Fibroblast of mammary gland (primary cell): ENCODE measurements around the gene ISLR2.

Experiments
- DNase-seq: peaks from one replicate; pipeline ENCODE4 v3.0.0-alpha.2; 2010; ENCODE audit warnings: low read depth
- H3K4me3 ChIP-seq: 2 replicates; pipeline ENCODE4 v1.5.1; 2011; ENCODE audit warnings: low read depth, mild to moderate bottlenecking, low read length, moderate library complexity; ENCODE audit not compliant: control insufficient read depth
- CTCF ChIP-seq: conservative IDR thresholded peaks from 2 replicates; pipeline ENCODE4 v1.5.1; 2011; ENCODE audit warnings: low read depth, low read length, inconsistent platforms; ENCODE audit not compliant: control insufficient read depth, insufficient read depth

The ISLR2 gene

DNA sequence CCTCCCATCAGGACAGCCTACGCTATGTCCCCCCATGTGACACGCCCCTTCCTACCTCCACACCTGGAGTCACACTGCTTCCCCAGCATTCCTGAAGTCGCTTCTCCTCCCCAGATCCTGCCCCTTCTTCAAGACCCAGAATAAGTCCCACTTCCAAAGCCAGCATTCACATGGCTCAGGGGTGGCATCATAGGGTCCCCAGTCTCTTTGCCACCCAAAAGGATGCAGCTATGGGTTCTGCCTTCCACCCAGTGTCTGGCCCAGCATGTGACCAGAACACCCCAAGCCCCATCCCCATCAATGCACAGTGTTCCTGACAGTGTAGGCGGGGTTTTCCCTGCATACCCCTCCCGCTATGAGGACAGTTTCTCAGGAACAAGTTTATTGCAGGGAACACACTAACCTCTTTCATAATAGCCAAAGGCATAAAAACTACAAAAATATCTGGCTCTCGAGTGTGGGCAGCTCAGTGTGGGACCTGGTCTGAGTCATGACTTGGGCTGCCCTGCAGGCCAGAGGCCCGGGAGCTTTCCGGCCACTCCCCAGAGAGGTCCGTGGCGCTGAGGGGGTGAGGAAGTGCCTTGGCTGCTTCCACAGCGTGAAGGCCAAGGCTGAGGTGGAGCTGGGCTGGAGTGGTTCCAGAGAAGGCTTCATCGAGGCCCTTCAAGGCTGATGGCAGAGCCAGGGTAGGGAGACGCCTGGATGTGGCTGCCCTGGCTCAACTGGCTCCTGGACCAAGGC, 48.9 kb downstream of the ISLR2 start:
- H3K4me3 ChIP-seq = no peak overlapping the region
- TF ChIP-seq CTCF = no peak
- DNase-seq = peak; percentile 89

DNA sequence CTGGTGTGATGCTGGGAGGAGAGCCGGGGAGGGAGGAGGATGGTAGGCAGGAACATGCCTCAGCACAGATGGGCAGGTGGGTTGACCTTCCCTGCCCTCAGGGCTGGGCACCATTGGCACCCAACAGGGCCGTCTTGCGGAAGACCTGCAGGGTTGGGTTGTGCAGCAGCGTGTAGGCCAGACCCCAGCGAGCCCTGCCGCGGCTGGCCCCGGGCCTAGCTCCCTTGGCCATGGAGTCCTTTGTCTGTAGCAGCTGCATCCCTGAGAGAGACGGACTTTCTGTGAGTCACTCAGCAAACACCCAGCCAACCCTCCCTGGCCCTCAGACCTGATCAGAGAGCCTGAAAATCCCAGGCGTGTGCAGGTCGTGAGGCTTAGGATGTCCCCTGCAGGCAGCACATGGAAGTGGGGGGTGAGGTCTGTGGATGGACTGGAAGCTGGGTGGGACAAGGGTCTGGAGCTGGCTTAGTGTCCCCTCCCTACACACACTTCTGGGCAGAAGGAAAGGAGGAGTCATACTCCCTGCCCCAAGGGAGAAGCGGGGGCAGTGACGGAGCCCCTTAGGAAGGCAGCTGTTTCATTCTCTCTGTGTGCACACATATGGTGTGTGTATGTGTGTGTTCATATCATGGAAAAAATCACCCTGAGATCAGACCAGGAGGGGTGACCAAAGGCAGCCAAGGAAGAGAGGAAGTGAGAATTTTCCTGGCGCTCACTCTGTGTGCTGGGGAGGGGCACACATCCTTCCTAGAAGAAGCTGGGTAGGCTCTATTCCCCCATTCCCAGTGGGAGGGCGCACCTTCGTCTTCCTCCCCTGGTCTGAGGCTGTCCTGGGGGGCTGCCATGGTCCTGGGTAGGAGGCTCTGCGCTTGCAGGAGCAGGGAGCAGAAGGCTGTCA, 49.8 kb downstream of the ISLR2 start:
- H3K4me3 ChIP-seq = no peak overlapping the region
- peak; percentile 72 for DNase-seq
- peak; percentile 17 for TF ChIP-seq CTCF

DNA sequence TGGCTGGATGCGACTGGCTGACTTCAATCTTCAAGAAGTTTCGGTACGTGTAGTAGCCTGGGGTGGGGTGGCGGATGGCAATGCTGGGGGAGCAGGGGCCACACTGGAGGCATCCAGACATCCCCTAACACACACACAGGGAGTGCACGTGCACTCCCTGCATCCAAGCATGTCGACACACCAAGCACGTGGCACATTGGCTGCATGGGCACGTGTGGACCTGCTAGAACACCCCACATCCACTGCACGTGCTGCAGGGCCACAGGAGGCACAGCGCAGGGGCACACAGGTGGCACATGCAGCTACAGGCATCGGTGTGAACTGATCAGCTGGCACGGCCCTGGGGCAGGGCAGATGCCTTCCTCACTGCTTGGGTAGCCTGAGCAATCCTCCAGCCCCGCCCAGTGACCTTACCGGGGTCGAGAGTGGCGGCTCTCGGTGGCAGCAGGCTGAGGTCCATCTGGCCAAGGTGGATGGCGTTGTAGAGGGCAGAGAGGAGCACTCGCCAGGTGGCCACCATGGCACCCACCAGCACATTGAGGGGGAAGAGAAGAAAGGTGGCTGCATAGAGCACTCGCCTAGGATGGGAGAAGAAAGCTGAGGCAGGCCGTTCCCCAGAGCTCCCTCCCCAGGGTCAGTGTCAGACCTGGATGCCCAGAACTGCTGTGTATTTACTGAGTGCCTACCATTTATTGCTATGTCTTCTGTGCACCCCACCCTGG, 50.7 kb downstream of the ISLR2 start:
- no peak overlapping the region for H3K4me3 ChIP-seq
- DNase-seq = no peak
- no peak for TF ChIP-seq CTCF

GRCh38 chr15:74182131-74182530, 51.7 kb downstream of the ISLR2 start:
- DNase-seq = no peak
- no peak for TF ChIP-seq CTCF
- H3K4me3 ChIP-seq = no peak overlapping the region

GRCh38 chr15:74184582-74185091, 54.3 kb downstream of the ISLR2 start:
- no peak for TF ChIP-seq CTCF
- DNase-seq = no peak
- H3K4me3 ChIP-seq = no peak overlapping the region

- no peak overlapping the region for H3K4me3 ChIP-seq
- no peak for TF ChIP-seq CTCF
- DNase-seq = no peak
Measured at GRCh38 chr15:74185710-74186348, 55.4 kb downstream of the ISLR2 start.
